H1 (cell line): ENCODE results near the gene ZNF646. TPM values are rescaled to one million over a fixed set of nuclear protein-coding genes. Genes with fewer than 3 reads are reported as not detected.

ENCODE experiments used
- SIX5 ChIP-seq: IDR thresholded peaks from 2 replicates; pipeline ENCODE4 v1.6.1; 2011; ENCODE audit warnings: mild to moderate bottlenecking, low read depth, low read length
- polyA plus RNA-seq, 7 experiments: library from polyadenylated mRNA; depleted of rRNA in 3 of 7; stranded (reverse) in 5 of 7; unstranded in 2 of 7; fragments of >200 nt in 5 of 7; fragments of 200-250 nt in 2 of 7; gene quantifications; 1 replicate in 5 of 7; 2 replicates in 1 of 7; 4 replicates in 1 of 7; pipeline versions ENCODE4 v1.2.1 to v1.2.3, GENCODE V29; 2011 to 2013; ENCODE audit warnings: missing spikeins in 2 of 7, mixed read lengths in 2 of 7
- total RNA-seq: library from RNA; stranded (reverse); fragmentation: NEBNext Ultra II Directional; extraction: Animal tissue kit (Norgen Biotek cat#: 25700); gene quantifications from 2 replicates; pipeline ENCODE4 v1.2.1, GENCODE V29; 2021

ZNF646 gene
- total and polyA plus RNA-seq, 2 of the 8 experiments (the other 6 are each of a cell fraction or from before 2014, with no cell fraction given): 6.5 to 25.0 TPM

DNA sequence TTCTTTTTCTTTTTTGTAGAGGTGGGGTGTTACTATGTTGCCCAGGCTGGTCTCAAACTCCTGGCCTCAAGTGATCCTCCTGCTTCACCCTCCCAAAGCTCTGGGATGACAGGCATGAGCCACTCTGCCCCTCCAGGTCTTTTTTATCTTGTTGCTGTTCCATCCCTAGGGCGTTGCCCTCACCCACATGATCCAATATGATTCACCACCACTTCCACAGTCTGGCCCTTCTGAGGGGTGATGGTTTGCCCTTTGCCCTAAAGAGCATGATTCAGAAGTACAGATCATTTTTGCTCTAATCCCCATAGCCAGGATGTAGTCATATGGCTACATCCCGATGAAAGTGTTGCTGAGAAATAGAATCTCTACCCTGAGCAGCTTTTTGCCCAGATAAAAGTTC lies 22.1 kb upstream of the ZNF646 start (continued):
- TF ChIP-seq SIX5: no peak
